MCF 10A (cell line): ENCODE measurements around the gene RALY. TPM values are rescaled to one million over a fixed set of nuclear protein-coding genes. Genes with fewer than 3 reads are reported as not detected.

Experiments
- BruUV-seq: library from RNA; stranded (reverse); fragments of 400-500 nt; replicated peaks from 2 replicates; lab custom pipeline; 2021; lab: Mats Ljungman, UMichigan
- CTCF ChIA-PET: fragments of 300-600 bp; sonication (Branson Sonifier 250); formaldehyde crosslinking; extraction: SDS; loops from one replicate; lab custom pipeline; 2021; ENCODE audit warnings: antibody characterized with exemption, inconsistent platforms; lab: Yijun Ruan, JAX
- POLR2A ChIA-PET: fragments of 300-600, 350-650 bp; sonication (Branson Sonifier 250); formaldehyde crosslinking; extraction: SDS; loops from one replicate; lab custom pipeline; 2020; ENCODE audit warnings: antibody characterized with exemption, inconsistent platforms; lab: Yijun Ruan, JAX
- DNase-seq: peaks from one replicate; pipeline ENCODE4 v3.0.0-alpha.2; 2018; ENCODE audit not compliant: unreplicated experiment
- H3K27ac Mint-ChIP-seq: one replicate; pipeline ENCODE4 v1.8.0; 2022; ENCODE audit warnings: mild to moderate bottlenecking, low read depth, mixed read lengths; ENCODE audit not compliant: unreplicated experiment
- H3K27me3 Mint-ChIP-seq: one replicate; pipeline ENCODE4 v1.8.0; 2022; ENCODE audit warnings: mixed read lengths; ENCODE audit not compliant: insufficient read depth, unreplicated experiment
- H3K36me3 Mint-ChIP-seq: one replicate; pipeline ENCODE4 v1.8.0; 2022; ENCODE audit warnings: mild to moderate bottlenecking, moderate library complexity, mixed read lengths; ENCODE audit not compliant: insufficient read depth, unreplicated experiment
- H3K4me1 Mint-ChIP-seq: one replicate; pipeline ENCODE4 v1.8.0; 2022; ENCODE audit warnings: mixed read lengths; ENCODE audit not compliant: insufficient read depth, unreplicated experiment
- H3K4me3 Mint-ChIP-seq: one replicate; pipeline ENCODE4 v1.8.0; 2022; ENCODE audit warnings: mild to moderate bottlenecking, moderate library complexity, mixed read lengths; ENCODE audit not compliant: unreplicated experiment
- H3K9me3 Mint-ChIP-seq: one replicate; pipeline ENCODE4 v1.8.0; 2022; ENCODE audit warnings: mixed read lengths; ENCODE audit not compliant: unreplicated experiment
- intact Hi-C: fragments of 100-400 bp; cut with micrococcal nuclease; formaldehyde crosslinking; loops from 2 replicates; pipeline ENCODE4 v1.14.1; 2022
- total RNA-seq: library from RNA; stranded (reverse); gene quantifications from 2 replicates; pipeline ENCODE4 v1.2.3, GENCODE V29; 2022
- TF ChIP-seq, protein P1 (sequence below): fragments of 200-600 bp; IDR thresholded peaks from one replicate; pipeline ENCODE4 v1.8.0; 2022; ENCODE audit warnings: antibody characterized with exemption, mild to moderate bottlenecking; ENCODE audit not compliant: unreplicated experiment

The RALY gene
- total RNA-seq, 1 experiment from 2014 or later: 120 TPM

DNA sequence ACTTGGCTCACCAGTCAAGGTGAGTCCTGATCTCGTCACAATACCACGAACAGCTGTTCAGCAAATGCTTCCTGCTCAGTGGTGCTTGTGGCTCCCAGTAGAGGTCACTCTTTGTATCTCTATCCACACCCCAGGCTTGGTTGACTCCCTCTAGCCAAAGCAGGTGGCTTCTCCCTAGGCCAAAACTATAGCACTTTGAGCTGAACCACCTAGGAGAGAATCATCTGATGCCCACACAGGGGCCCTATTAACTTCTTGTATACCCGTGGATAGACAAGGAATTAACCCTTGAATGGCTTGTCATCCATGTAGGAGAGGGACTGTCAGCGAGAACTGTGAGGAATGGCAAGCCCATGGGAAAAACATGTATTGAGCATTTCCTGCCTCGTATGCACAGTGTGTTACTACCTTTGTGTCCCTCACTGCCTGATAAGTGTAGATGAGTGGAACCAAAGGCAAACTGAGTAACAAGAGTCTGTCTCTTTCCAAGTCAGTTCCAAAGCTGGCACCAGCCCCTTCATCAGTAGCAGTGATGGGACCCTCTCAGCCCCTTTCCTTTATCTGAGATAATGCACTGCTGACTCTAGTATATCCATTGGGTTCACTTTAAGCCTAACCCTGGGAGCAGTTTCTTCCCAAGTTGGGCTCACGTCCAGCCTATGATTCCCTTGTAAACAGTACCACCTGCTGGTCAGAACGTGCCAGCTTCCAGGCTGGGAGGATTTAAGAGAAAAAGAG is 75.8 kb downstream of the RALY start:
- H3K4me1 Mint-ChIP-seq: peaks cover 21% of the 10 kb centered on the region

DNA sequence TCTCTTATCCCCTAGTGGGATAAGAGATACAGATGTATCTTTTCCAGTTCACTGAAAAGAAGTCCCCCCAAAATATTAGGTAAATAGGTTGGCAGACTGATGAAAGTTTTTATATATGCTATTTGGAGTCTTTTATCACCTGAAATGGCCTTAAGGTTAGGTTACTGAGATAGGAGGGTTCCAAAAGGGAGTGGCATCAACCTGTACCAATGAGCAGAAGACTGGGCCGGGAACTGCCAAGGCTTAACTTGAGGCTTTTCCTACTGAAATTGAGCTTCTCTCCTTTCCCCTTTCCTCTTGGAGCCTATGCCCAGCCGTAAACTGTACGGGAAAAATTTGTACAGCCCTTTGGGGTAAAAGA is 76.3 kb downstream of the RALY start:
- Mint-ChIP-seq H3K27ac (no peak overlapping the region), H3K9me3 (no peaks in the 10 kb centered on the region), H3K4me1 (peaks cover 16% of the 10 kb centered on the region), H3K4me3 (no peak overlapping the region), H3K36me3 (peaks cover 10% of the 10 kb centered on the region), H3K27me3 (no peaks in the 10 kb centered on the region)
- TF ChIP-seq, protein P1, sequence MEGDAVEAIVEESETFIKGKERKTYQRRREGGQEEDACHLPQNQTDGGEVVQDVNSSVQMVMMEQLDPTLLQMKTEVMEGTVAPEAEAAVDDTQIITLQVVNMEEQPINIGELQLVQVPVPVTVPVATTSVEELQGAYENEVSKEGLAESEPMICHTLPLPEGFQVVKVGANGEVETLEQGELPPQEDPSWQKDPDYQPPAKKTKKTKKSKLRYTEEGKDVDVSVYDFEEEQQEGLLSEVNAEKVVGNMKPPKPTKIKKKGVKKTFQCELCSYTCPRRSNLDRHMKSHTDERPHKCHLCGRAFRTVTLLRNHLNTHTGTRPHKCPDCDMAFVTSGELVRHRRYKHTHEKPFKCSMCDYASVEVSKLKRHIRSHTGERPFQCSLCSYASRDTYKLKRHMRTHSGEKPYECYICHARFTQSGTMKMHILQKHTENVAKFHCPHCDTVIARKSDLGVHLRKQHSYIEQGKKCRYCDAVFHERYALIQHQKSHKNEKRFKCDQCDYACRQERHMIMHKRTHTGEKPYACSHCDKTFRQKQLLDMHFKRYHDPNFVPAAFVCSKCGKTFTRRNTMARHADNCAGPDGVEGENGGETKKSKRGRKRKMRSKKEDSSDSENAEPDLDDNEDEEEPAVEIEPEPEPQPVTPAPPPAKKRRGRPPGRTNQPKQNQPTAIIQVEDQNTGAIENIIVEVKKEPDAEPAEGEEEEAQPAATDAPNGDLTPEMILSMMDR: no peak
- ChIA-PET CTCF (interaction anchor here (0.6 to 5.4 kb wide), 38 partner anchors 9 to 1357 kb away, joined by 3 to 37 read pairs (median 5); partner anchors contain the start of genes ACTL10 and EIF2S2), POLR2A (interaction anchor here (0.7 to 3.9 kb wide), 7 partner anchors 42 to 403 kb away, joined by 3 to 19 read pairs (median 5); partner anchors contain the start of genes ACTL10, EIF2S2 and RALY)
- intact Hi-C loops: loop anchor here (1.0 kb wide), 1 partner anchor 59 kb away; no protein-coding TSS in a partner anchor
- no peak for DNase-seq
- BruUV-seq: no TSS peak

More for the DNA sequence above, 75.8 kb downstream of the RALY start:
- ChIA-PET CTCF (interaction anchor here (0.6 to 5.4 kb wide), 50 partner anchors 9 to 1951 kb away, joined by 3 to 37 read pairs (median 5); partner anchors contain the start of genes ACTL10 and EIF2S2), POLR2A (interaction anchor here (0.6 to 3.9 kb wide), 12 partner anchors 12 to 616 kb away, joined by 3 to 19 read pairs (median 4); partner anchors contain the start of genes ACTL10, EIF2S2 and RALY)
- Mint-ChIP-seq H3K27ac (no peak overlapping the region), H3K4me3 (no peak overlapping the region), H3K36me3 (peaks cover 15% of the 10 kb centered on the region), H3K9me3 (no peaks in the 10 kb centered on the region), H3K27me3 (no peaks in the 10 kb centered on the region)
- no TSS peak for BruUV-seq
- DNase-seq: peak; percentile 85
- intact Hi-C loops: loop anchor here (1.0 to 10.0 kb wide), 7 partner anchors 60 to 402 kb away; partner anchors contain the start of genes ACTL10 and RALY
- TF ChIP-seq, protein P1: peak; percentile 88

DNA sequence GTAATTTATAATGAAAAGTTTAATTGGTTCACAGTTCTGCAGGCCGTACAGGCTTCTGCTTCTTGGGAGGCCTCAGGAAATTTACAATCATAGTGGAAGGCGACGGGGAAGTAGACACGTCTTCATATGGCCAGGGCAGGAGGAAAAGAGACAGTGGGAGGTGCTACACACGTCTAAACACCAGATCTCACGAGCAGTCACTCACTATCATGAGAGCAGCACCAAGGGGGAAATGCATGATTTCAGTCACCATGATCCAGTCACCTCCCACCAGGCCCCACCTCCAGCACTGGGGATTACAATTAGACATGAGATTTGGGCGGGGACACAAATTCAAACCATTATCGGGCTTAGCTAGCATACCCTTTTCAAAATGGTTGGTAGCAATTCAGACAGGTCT is 77.1 kb downstream of the RALY start:
- H3K36me3 Mint-ChIP-seq: peaks cover 10% of the 10 kb centered on the region
- peaks cover 8% of the 10 kb centered on the region for H3K4me1 Mint-ChIP-seq
- no peaks in the 10 kb centered on the region for H3K9me3 Mint-ChIP-seq
- H3K27ac Mint-ChIP-seq: no peak overlapping the region
- TF ChIP-seq, protein P1: no peak
- ChIA-PET CTCF (interaction anchor here (0.7 to 5.4 kb wide), 14 partner anchors 11 to 613 kb away, joined by 3 to 37 read pairs (median 6); partner anchors contain the start of gene ACTL10), POLR2A (interaction anchor here (1.2 to 3.9 kb wide), 2 partner anchors 78 to 140 kb away, joined by 3 to 19 read pairs; partner anchors contain the start of gene RALY)
- H3K4me3 Mint-ChIP-seq: no peak overlapping the region
- no TSS peak for BruUV-seq
- no peak for DNase-seq
- intact Hi-C loops: loop anchor here (1.0 kb wide), 1 partner anchor 58 kb away; no protein-coding TSS in a partner anchor
- H3K27me3 Mint-ChIP-seq: no peaks in the 10 kb centered on the region

DNA sequence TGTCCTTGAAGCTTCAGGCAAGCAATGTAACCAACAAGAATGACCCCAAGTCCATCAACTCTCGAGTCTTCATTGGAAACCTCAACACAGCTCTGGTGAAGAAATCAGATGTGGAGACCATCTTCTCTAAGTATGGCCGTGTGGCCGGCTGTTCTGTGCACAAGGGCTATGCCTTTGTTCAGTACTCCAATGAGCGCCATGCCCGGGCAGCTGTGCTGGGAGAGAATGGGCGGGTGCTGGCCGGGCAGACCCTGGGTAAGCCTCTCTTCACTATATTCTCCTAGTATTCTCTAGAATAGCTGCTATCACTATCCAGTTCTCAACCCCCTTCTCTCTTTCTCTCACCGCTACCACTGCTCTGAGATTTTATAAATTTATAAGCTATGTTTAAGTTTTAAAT is 78.4 kb downstream of the RALY start:
- ChIA-PET CTCF (interaction anchor here (0.6 to 3.3 kb wide), 3 partner anchors 186 to 1420 kb away, joined by 3 to 13 read pairs (median 3); no protein-coding TSS in a partner anchor), POLR2A (interaction anchor here (1.4 kb wide), 1 partner anchor 11 kb away, joined by 5 read pairs; no protein-coding TSS in a partner anchor)
- H3K4me1 Mint-ChIP-seq: peaks cover 6% of the 10 kb centered on the region
- TF ChIP-seq, protein P1: no peak
- H3K9me3 Mint-ChIP-seq: no peaks in the 10 kb centered on the region
- H3K27ac Mint-ChIP-seq: no peak overlapping the region
- H3K27me3 Mint-ChIP-seq: no peaks in the 10 kb centered on the region
- H3K36me3 Mint-ChIP-seq: peaks cover 21% of the 10 kb centered on the region
- no peak overlapping the region for H3K4me3 Mint-ChIP-seq
- DNase-seq: no peak
- intact Hi-C loops: no loop called here
- BruUV-seq: no TSS peak
